Ammon's horn (tissue), 1 donor: Measurements from ENCODE around the gene DNMT1.
"Not testable (repeated sequence)": the region's sequence is repeated elsewhere in the genome, so short reads cannot be mapped to it uniquely, and the experiment has no call there.

Experiments
- DNase-seq: peaks from one replicate; pipeline ENCODE4 v3.0.0-alpha.2; 2016; ENCODE audit warnings: low spot score

The DNMT1 gene

DNA sequence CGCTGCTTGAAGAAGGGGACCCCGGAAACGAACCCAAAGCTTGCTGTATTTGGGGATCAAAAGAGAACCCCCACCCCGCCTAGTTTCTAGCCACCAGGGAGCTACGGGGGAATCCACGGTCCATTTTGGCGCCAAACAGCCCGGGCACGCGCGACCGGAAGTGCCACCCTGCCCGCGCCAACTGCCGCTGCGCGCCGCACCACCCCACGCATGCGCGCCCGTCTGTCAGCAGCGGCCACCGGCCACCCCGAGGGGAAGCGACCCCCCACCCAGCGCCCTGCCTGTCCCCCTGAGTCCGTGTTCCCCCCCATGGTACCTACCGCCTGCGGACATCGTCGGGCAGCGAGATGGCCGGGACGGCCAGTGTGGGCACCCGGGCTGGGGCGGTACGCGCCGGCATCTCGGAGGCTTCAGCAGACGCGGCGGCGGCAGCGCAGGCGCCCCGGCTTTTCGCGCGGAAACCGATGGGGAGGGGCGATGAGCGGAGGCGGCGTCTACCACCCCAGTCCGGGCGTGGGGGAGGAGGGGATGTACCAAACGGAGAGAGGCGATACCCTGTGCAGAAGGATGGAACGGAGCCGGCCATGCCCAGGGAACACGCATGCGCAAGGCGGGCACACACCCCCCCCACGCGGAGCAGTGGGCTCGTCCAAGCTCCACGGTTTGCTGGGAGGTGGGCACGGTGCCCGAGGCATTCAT, at the start of gene DNMT1:
Gene DNMT1, minus strand, starts transcription at position 454 of the 699 bp plus-strand sequence. Its CDS starts 54 bp downstream, at position 400.
- DNase-seq: peak; percentile 98

DNA sequence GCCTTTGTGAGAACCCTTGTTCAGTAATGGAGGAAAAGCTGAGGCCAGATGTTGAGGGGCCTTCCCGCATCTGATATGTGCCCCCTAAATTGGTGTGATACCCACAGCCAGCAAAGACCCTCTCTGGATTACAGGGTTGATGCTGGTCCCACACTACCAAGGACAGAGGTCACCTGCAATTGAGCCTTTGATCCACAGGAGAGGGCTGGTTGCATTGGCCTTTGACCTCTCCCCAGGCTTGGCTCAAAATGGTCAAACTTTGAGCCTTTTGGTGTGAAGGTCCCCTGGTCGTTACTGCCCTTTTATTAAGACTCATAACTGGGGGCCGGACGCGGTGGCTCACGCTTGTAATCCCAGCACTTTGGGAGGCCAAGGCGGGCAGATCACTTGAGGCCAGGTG, 48.9 kb upstream of the DNMT1 start:
- DNase-seq: no peak

DNA sequence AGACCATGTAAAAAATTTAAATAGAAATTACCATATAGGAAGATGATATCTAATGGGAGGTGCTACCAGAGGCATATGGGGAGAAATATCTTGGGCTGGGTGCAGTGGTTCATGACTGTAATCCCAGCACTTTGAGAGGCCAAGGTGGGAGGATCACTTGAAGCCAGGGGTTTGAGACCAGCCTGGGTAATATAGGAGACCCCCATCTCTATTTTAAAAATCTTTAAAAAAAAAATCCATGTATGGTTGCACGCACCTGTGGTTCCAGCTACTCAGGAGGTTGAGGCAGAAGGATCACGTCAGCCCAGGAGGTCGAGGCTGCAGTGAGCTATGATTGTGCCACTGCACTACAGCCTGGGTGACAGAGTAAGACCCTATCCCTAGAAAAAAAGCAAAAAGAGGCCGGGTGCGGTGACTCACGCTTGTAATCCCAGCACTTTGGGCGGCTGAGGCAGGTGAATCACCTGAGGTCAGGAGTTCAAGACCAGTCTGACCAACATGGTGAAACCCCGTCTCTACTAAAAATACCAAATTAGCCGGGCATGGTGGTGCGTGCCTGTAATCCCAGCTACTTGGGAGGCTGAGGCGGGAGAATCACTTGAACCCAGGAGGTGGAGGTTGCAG, 47.2 kb upstream of the DNMT1 start:
- DNase-seq: not testable (repeated sequence)

DNA sequence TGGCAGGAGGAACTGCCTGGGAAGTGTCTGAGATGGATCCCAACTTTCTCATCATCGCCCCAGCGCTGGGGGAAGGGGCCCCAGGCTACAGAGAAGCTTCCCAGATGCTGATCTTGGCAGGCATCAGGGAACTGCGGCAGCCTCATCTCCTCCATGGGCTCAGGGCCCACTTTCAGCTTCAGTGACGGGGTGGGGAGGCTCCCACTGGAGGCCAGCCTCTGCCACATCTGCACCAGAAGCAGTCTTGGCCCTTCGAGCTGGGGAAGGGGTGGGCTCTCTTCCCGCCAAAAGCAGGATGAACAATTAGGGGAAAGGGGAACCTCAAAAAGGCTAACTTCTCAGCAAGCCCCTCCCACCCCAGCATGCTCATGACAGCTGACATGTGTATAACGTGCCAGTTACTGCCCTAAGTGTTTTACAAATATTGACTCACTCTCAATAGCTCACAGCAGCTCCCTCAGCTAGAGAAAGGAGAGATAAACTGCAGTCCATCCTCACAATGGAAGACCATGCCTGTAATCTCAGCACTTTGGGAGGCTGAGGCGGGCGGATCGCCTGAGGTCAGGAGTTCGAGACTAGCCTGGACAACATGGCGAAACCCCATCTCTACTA, 43.5 kb upstream of the DNMT1 start:
- no peak for DNase-seq

DNA sequence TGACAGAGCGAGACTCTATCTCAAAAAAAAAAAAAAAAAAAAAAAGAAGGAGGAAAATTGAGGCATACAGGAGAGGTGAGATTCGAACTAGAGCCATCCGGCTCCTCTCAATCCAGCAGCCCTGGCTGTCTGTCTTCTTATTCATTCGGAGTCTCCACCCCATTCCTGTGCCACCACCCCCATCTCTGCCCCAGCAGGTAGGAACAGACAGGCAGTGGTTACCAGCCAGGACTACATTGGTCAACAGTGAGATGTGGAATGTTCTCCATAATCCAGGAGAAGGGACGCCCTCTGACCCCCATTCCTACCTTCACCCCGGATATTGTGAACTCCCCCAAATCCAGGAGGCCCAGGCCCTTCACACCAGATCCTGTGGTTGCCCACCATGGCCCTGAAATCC, 42.9 kb upstream of the DNMT1 start:
- no peak for DNase-seq

DNA sequence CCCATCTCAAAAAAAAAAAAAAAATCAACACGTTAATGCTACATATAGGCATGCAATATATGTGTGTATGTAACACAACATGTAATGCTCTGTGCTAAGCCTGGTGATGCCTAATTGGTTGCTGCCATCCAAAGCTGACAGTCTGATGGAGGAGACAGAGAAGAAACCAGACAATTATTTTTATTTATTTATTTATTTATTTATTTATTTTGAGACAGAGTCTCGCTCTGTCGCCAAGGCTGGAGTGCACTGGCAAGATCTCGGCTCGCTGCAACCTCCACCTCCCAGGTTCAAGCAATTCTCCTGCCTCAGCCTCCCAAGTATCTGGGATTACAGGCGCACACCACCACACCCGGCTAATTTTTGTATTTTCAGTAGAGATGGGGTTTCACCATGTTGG, 40.7 kb upstream of the DNMT1 start:
- DNase-seq: not testable (repeated sequence)

DNA sequence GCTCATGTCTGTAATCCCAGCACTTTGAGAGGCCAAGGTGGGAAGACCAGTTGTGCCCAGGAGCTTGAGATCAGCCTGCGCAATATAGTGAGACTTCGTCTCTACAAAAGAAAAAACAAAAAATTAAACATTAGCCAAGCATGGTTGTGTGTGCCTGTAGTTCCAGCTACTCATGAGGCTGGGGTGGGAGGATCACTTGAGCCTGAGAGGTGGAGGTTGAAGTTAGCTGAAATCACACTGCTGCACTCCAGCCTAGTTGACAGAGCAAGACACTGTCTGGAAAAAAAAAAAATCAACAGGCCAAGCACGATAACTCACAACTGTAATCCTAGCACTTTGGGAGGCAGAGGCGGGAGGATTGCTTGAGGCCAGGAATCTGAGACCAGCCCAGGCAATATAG, 40.2 kb upstream of the DNMT1 start:
- no peak for DNase-seq

DNA sequence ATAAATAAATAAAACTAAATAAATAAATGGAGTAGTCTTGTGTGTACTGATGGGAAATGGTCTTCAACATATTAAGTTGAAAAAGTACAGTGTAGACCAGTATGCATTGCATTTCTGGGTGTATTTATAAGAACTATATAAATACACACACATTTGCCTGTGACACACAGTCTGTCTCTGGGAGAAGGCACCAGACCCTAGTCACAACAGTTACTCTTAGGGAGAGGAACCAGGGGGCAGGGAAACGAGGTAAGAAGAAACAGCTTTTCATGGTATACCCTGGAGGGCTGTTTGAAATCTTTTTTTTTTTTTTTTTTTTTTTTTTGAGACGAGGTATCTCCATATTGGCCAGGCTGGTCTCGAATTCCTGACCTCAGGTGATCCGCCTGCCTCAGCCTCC, 39.2 kb upstream of the DNMT1 start:
- no peak for DNase-seq

- DNase-seq: no peak
Observed at GRCh38 chr19:10231612-10232228, 37.0 kb upstream of the DNMT1 start.

DNA sequence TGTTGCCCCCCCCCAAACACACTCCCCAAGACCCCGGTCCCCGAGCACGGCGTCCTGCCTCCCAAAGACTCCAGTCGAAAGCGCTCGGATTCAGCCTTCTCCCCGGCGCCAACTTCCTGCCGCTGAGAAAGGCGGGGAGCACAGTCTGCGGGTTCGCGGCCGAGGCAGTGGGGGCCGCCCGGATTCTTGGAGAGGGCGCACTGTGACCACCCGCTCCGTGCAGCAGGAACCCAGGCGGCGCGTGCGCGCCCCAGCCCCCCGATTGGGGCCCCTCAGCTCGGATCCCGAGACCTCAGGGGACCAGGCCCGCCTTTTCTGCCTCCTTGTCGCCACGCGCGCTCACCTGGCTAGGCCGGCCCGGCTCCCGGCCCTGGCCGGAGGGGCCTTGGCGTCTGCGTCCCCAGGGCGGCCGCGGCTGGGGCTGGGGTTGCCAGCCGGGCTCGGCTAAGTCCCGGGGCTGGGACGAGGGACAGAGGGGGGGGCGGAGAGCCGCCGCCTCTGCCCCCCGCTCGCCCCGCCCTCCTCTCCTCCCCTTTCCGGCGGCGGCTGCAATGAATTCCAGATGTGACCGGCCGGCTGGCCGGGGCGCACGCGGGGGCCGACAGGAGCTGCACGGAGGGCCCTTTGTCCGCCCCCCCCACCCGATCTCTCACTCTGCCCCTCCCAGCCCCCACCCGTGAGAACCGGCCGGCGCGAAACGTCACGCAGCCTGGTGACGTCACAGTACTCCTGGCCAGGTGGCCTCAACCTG, 36.3 kb upstream of the DNMT1 start, which contains the start of gene S1PR2:
Gene S1PR2, minus strand, starts transcription at position 471 of the 751 bp plus-strand sequence. CDS start 6,426 bp downstream, outside the sequence.
- peak; percentile 22 for DNase-seq

DNA sequence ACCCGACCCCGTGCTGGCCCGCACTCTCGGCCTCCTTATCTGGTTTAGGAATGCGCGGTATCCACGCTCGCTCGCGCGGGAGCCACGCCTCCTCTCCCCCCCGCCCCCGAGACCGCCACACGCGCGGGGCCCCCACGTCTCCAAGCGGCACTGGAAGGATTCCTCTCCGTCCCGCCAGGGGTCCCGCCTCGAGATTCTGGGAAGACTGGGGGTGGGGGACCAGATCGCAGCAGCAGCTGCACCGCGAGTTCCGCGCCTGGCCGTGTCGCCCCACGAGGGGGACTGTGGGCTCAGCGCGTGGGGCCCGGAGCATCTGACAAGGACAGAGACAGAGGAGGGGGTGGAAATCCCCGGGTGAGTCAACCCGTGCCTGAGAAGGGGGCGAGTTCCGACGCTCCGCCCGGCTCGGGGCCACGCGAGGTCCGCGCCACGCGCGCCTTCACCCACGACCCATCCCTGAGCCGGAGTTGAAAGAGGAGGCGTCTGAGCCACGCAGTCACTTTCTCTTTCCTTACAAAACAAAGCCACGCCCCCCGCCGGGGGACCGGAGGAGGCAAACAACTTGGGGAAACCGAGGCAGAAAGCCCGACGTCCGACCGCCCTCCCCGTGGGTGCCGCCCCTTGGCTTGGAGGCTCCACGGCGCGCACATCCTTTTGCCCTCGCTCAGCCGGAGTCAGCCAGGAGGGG, 35.6 kb upstream of the DNMT1 start:
- no peak for DNase-seq

DNA sequence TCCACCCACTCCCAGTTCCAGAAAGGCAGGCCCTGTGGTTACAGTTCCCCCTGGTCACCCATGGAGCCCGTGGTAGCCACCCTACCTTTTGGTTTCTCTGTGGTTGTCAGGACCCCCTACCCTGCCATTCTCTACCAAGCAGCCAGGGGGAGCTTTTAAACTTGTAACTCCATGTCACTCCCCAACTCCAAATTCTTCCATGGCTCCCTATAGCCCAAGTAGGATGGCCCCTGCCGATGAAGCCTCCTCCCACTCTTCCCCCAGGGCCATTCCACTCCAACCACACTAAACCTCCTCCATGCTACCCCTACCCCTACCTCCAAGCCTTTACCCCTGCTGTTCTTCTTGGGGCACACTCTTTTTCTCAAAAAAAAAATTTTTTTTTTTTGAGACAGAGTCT, 34.2 kb upstream of the DNMT1 start:
- DNase-seq: no peak

- no peak for DNase-seq
Observed at GRCh38 chr19:10228393-10228792, 33.6 kb upstream of the DNMT1 start.

GRCh38 chr19:10227026-10227971, 32.5 kb upstream of the DNMT1 start:
- DNase-seq: peak; percentile 97

GRCh38 chr19:10226376-10227025, 31.7 kb upstream of the DNMT1 start:
- DNase-seq: peak; percentile 37

- DNase-seq: no peak
Observed at GRCh38 chr19:10226021-10226375, 31.2 kb upstream of the DNMT1 start.

GRCh38 chr19:10224337-10224736, 29.6 kb upstream of the DNMT1 start:
- no peak for DNase-seq

GRCh38 chr19:10223488-10224213, 28.9 kb upstream of the DNMT1 start:
- DNase-seq: no peak

DNA sequence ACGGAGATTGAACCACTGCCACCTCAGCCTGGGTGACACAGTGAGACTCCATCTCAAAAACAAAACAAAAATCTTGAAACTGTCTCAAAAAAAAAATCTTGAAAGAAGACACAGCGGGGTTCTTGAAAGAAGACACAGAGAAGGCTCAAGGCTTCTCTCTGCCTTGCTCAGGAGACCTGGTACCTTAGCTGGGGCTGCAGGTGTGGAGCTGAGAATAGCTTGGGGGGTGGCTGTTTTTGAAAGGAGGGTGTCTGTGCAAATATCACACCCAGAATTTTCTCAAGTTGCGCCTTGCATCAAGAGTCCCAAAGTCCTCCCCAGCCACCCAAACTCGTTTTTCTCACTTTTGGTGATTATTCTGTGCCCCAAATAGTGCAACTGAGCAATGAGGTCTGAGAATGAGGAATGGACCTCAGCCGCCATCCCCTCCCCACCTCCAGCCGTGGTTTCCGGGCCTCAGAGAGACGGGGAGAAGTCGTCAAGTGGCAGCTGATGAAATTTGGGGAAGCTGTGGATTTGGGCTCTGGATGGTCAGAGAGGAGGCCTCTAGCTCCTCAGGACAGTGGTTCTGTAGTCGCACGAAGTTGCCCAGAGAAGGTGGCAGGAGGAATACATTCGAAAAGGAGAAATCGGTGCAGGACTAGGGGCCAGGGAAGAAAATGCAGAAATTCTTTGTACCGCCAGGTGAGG, 27.6 kb upstream of the DNMT1 start:
- DNase-seq: peak; percentile 20
